ENCODE data around the gene SLC17A7. TPM values are rescaled to one million over a fixed set of nuclear protein-coding genes. Genes with fewer than 3 reads are reported as not detected.

The SLC17A7 gene
- total RNA-seq, 2 donors from 2014 or later, result 0.42 to 0.74 TPM

DNA sequence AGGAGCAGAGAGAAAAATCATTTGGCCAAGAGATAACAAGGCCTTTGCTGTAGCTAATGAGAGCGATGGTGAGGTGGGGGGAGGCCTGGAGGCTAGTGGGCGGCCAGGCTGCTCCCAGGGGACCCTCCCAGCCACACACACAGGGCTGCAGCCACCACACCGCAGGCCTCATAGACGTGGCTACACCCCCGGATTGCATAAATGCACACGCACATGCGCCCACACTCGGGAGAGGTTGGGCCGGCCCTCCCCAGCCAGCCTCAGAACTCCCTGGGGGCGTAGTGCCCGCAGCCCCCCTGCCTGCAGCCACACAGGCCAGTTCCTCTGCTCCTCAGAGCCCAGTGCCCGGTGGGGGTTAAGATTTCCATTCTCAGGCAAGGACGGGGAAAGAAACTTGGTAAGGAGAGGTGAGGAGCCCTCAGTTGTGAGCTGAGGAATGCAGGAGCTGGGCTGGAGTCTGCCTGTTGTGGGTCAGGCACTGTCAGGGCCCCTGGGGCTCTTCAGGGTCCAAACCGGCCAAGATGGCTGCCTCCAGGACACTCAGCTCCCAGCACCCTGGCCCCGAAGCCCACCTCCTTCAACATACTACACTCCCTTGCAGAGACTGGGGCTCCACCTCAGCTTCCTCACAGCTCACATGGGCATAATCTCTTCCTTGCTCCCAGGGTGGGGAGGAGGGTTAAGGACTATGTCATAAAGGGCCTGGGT is 26.1 kb downstream of the SLC17A7 start:
- no peak overlapping the region for H3K27ac Mint-ChIP-seq
- peaks cover 23% of the 10 kb centered on the region for H3K27me3 Mint-ChIP-seq (ENCODE audit: low read depth)
- no peaks in the 10 kb centered on the region for H3K9me3 Mint-ChIP-seq
- DNase-seq (no peak), ATAC-seq (replicated peaks in 1 of 2) (no peak)
- no peaks in the 10 kb centered on the region for H3K36me3 Mint-ChIP-seq (ENCODE audit: insufficient read depth in 2 of 2)
- H3K4me3 Mint-ChIP-seq, result no peak overlapping the region
- peaks cover 18% of the 10 kb centered on the region for H3K4me1 Mint-ChIP-seq (ENCODE audit: low read depth)

GRCh38 chr19:49414256-49414655 is 27.1 kb downstream of the SLC17A7 start:
- Mint-ChIP-seq H3K4me3 (no peak overlapping the region), H3K27ac (no peak overlapping the region), H3K36me3 (ENCODE audit: insufficient read depth in 2 of 2) (no peaks in the 10 kb centered on the region), H3K9me3 (no peaks in the 10 kb centered on the region), H3K27me3 (ENCODE audit: low read depth) (peaks cover 13% of the 10 kb centered on the region), H3K4me1 (ENCODE audit: low read depth) (peaks cover 27% of the 10 kb centered on the region)
- DNase-seq, result no peak
- ATAC-seq (replicated peaks in 1 of 2), result no peak

GRCh38 chr19:49413348-49413747 is 28.0 kb downstream of the SLC17A7 start:
- ATAC-seq (replicated peaks in 1 of 2) (no peak), DNase-seq (no peak)
- H3K9me3 Mint-ChIP-seq, result no peaks in the 10 kb centered on the region
- no peaks in the 10 kb centered on the region for H3K36me3 Mint-ChIP-seq (ENCODE audit: insufficient read depth in 2 of 2)
- no peak overlapping the region for H3K27ac Mint-ChIP-seq
- peaks cover 36% of the 10 kb centered on the region for H3K4me1 Mint-ChIP-seq (ENCODE audit: low read depth)
- no peak overlapping the region for H3K4me3 Mint-ChIP-seq
- peaks cover 10% of the 10 kb centered on the region for H3K27me3 Mint-ChIP-seq (ENCODE audit: low read depth)

DNA sequence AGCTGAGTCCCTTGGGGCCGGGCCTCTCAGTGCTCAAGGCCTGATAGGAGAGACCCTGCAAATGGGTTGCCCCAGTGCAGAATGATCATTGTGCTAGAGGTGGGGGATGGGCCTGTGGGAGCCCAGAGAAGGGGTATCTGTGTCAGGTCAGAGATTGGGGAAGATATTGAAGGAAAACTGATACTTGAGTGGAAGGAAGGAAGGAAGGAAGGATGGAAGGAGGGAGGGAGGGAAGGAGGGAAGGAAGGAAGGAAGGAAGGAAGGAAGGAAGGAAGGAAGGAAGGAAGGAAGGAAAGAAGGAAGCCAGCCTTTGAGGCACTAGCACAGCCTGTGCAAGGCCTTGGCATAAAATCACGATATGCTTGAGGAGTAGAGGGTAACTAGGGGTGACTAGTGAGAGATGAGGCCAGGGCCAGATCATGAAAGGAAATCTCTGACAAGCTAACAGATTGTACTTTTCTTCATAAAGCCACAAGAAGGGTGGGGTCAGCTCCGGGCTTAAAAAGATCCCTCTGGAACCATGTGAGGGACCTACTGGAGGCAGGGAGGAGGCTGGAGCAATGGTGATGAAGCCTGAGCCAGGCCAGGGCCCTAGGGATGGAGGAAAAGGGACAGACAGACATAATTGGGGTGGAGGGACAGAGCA is 29.5 kb downstream of the SLC17A7 start:
- Mint-ChIP-seq H3K27ac (no peak overlapping the region), H3K9me3 (no peaks in the 10 kb centered on the region), H3K36me3 (ENCODE audit: insufficient read depth in 2 of 2) (no peaks in the 10 kb centered on the region), H3K4me1 (ENCODE audit: low read depth) (peaks cover 48% of the 10 kb centered on the region), H3K27me3 (ENCODE audit: low read depth) (no peaks in the 10 kb centered on the region), H3K4me3 (no peak overlapping the region)
- ATAC-seq (replicated peaks in 1 of 2) (no peak), DNase-seq (no peak)

DNA sequence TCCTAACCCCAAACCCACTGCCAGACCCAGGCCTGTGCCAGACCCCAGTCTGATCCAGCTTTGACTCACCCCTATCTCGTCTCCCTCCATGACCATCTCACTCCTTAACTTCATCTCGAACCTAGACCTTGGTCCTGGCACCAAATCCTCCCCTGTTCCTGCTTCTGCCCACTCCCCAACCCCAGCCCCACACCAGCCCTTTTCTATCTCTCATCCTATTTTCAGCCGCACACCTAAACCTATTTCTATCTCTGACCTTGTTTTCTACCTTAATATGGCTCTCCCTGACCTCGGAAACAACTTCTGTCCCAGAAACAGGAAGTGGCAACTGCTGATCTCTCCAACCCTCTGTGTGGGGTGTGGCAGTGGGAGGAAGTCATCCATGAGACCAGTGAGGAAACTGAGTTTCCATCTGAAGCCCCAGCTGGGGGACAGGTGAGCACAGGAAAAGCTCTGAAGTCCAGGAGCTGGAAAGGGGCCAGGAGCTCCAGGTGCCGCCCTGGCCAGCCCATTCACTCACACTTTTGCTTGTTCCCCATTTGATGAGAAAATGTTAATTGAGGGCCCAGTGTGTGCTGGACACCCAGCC is 31.8 kb downstream of the SLC17A7 start:
- ATAC-seq (replicated peaks in 1 of 2), result peak; percentile 53 to 69
- no peaks in the 10 kb centered on the region for H3K9me3 Mint-ChIP-seq
- H3K4me1 Mint-ChIP-seq (ENCODE audit: low read depth), result peaks cover 48% of the 10 kb centered on the region
- H3K27ac Mint-ChIP-seq, result peak overlapping the region; percentile 47
- H3K36me3 Mint-ChIP-seq (ENCODE audit: insufficient read depth in 2 of 2), result no peaks in the 10 kb centered on the region
- H3K4me3 Mint-ChIP-seq, result peak overlapping the region; percentile 41 to 58
- DNase-seq, result no peak
- H3K27me3 Mint-ChIP-seq (ENCODE audit: low read depth), result no peaks in the 10 kb centered on the region

DNA sequence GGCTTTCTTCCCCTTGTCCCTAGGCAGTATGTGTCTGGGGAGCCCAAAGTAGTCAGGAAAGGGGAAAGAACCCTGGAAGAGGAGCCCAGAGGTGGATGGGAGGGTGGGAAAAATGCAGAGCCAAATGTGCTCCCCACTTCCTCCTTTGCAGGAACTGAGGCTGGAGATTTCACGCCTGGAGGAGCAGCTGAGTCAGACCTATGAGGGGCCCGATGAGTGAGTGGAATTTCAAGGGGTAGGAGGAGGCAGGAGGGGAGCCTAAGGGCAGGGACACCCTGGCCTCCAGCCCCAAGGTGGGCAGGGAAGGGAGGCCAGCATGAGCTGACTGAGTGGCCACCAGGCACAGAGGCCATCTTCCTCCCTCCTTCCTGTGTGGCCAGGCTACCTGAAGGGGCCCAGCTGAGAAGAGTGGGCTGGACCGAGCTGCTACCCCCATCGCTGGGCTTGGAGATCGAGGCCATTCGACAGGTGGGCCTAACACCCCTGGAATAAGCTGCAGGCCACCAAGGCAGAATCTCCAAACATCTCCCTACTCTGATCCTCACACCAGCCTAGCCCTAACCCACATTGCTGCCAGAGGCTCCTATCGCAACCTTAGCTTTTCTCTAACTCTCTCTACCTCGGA is 32.4 kb downstream of the SLC17A7 start:
- Mint-ChIP-seq H3K4me1 (ENCODE audit: low read depth) (peaks cover 48% of the 10 kb centered on the region), H3K36me3 (ENCODE audit: insufficient read depth in 2 of 2) (no peaks in the 10 kb centered on the region)

DNA sequence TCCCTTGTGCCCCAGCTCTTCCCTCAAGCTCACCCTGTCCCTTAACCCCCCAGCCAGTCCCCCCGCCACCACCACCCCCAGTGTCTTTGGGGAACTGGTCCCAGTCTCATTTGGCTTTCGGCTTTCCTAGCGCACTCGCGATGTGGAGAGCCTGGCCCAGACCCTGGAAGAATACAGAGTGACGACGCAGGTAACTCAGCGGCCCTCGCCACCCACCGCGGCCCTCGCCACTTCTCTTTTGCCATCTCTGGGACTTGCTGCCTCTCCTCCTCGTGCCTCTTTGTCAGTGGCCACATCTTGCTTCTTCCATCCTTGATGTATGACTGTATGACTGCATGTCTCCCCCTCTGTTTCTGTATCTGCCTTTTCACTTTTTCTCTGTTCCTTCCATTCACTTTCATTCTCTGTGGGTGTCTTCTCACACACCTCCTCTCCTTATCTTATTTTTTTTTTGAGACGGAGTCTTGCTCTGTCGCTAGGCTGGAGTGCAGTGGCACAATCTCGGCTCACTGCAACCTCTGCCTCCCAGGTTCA is 33.8 kb downstream of the SLC17A7 start:
- Mint-ChIP-seq H3K27me3 (ENCODE audit: low read depth) (no peaks in the 10 kb centered on the region), H3K4me3 (peak overlapping the region in 1 of 2 donors; percentile 25), H3K27ac (no peak overlapping the region), H3K4me1 (ENCODE audit: low read depth) (peaks cover 48% of the 10 kb centered on the region), H3K36me3 (ENCODE audit: insufficient read depth in 2 of 2) (no peaks in the 10 kb centered on the region), H3K9me3 (no peaks in the 10 kb centered on the region)
- DNase-seq, result no peak
- peak; percentile 22 to 25 for ATAC-seq (replicated peaks in 1 of 2)

More for the DNA sequence above, 32.4 kb downstream of the SLC17A7 start:
- Mint-ChIP-seq H3K27me3 (ENCODE audit: low read depth) (no peaks in the 10 kb centered on the region), H3K4me3 (peak overlapping the region; percentile 41 to 58), H3K9me3 (no peaks in the 10 kb centered on the region), H3K27ac (peak overlapping the region; percentile 47)
- ATAC-seq (replicated peaks in 1 of 2), result no peak
- DNase-seq, result no peak

DNA sequence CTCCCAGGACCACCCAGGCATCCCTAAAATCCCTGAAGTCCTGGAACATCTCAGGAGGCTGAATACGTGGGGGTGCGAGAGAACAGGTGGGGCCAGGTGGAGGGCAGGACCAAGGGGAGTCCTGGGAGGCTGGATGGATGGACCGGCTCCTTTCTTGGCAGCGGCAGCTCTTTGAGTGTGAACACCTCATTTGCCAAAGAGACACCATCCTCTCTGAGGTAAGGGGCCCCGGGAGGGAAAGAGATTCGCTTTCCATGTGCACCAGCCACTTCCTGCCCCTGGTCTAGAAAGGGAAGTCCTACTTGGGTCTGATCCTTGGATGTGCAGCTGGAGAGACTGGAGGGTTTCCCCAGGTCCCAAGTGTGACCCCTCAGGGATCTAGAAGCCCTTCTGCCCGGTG is 34.2 kb downstream of the SLC17A7 start:
- DNase-seq (no peak), ATAC-seq (replicated peaks in 1 of 2) (no peak)
- Mint-ChIP-seq H3K27ac (no peak overlapping the region), H3K36me3 (ENCODE audit: insufficient read depth in 2 of 2) (no peaks in the 10 kb centered on the region), H3K9me3 (no peaks in the 10 kb centered on the region), H3K4me1 (ENCODE audit: low read depth) (peaks cover 44% of the 10 kb centered on the region), H3K27me3 (ENCODE audit: low read depth) (no peaks in the 10 kb centered on the region), H3K4me3 (no peak overlapping the region)

DNA sequence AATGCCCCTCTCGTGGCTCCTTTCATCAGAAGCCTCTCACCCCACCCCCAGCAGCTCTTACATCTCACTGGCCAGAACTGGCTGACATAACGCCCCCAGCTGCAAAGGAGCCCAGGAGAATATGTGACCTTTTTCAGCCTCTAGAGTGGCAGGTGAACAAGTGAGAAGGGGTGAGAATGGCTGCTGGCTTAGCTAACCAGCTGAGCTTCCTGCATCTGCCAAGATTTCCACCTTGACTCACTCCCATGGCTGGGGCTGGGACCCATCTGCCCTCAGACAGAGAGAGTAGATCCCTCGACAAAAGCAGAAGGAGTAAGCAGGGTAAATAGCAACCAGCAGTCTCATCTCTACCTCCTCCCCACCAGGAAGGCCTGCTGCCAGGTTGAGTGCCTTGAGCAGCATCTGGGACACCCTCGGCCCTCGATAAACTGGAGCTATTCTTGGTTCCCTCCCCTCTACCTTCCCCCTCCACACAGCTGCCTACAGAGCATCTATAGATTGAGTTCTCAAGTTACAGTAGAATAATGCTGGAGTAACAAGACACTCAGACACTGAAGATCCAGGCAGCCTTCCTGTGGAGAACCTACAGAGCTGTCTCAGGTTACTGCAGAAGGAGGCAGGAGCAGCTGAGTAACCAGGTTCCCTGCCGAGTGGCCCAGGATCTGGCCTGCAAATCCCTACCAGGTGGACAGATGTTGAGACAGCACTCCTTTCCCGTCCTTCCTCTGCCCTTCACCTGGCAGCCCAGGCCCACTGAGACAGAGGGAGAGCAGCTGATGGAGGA is 37.7 kb downstream of the SLC17A7 start:
- H3K9me3 Mint-ChIP-seq, result no peaks in the 10 kb centered on the region
- ATAC-seq (replicated peaks in 1 of 2) (no peak), DNase-seq (no peak)
- no peaks in the 10 kb centered on the region for H3K27me3 Mint-ChIP-seq (ENCODE audit: low read depth)
- H3K27ac Mint-ChIP-seq, result no peak overlapping the region
- no peaks in the 10 kb centered on the region for H3K36me3 Mint-ChIP-seq (ENCODE audit: insufficient read depth in 2 of 2)
- peaks cover 19% of the 10 kb centered on the region for H3K4me1 Mint-ChIP-seq (ENCODE audit: low read depth)
- no peak overlapping the region for H3K4me3 Mint-ChIP-seq

GRCh38 chr19:49400029-49400428 is 41.3 kb downstream of the SLC17A7 start:
- H3K4me1 Mint-ChIP-seq (ENCODE audit: low read depth), result peaks cover 13% of the 10 kb centered on the region
- no peaks in the 10 kb centered on the region for H3K36me3 Mint-ChIP-seq (ENCODE audit: insufficient read depth in 2 of 2)
- DNase-seq (no peak), ATAC-seq (replicated peaks in 1 of 2) (no peak)
- no peaks in the 10 kb centered on the region for H3K27me3 Mint-ChIP-seq (ENCODE audit: low read depth)
- no peak overlapping the region for H3K27ac Mint-ChIP-seq
- no peaks in the 10 kb centered on the region for H3K9me3 Mint-ChIP-seq
- no peak overlapping the region for H3K4me3 Mint-ChIP-seq

GRCh38 chr19:49398931-49399330 is 42.4 kb downstream of the SLC17A7 start:
- Mint-ChIP-seq H3K9me3 (no peaks in the 10 kb centered on the region), H3K27ac (no peak overlapping the region), H3K4me3 (no peak overlapping the region), H3K27me3 (ENCODE audit: low read depth) (no peaks in the 10 kb centered on the region), H3K36me3 (ENCODE audit: insufficient read depth in 2 of 2) (no peaks in the 10 kb centered on the region), H3K4me1 (ENCODE audit: low read depth) (peaks cover 13% of the 10 kb centered on the region)
- DNase-seq, result no peak
- ATAC-seq (replicated peaks in 1 of 2), result no peak

GRCh38 chr19:49398001-49398615 is 43.2 kb downstream of the SLC17A7 start:
- Mint-ChIP-seq H3K27me3 (ENCODE audit: low read depth) (no peaks in the 10 kb centered on the region), H3K9me3 (no peaks in the 10 kb centered on the region), H3K36me3 (ENCODE audit: insufficient read depth in 2 of 2) (no peaks in the 10 kb centered on the region), H3K27ac (no peak overlapping the region), H3K4me1 (ENCODE audit: low read depth) (peaks cover 13% of the 10 kb centered on the region), H3K4me3 (peak overlapping the region in 1 of 2 donors; percentile 27)
- no peak for ATAC-seq (replicated peaks in 1 of 2)
- no peak for DNase-seq
